Cerebellar cortex (tissue), 1 donor: ENCODE data around the gene GPR55.

Experiments used
- DNase-seq: peaks from one replicate; pipeline ENCODE4 v3.0.0-alpha.2; 2015; ENCODE audit warnings: low spot score

GPR55 gene

DNA sequence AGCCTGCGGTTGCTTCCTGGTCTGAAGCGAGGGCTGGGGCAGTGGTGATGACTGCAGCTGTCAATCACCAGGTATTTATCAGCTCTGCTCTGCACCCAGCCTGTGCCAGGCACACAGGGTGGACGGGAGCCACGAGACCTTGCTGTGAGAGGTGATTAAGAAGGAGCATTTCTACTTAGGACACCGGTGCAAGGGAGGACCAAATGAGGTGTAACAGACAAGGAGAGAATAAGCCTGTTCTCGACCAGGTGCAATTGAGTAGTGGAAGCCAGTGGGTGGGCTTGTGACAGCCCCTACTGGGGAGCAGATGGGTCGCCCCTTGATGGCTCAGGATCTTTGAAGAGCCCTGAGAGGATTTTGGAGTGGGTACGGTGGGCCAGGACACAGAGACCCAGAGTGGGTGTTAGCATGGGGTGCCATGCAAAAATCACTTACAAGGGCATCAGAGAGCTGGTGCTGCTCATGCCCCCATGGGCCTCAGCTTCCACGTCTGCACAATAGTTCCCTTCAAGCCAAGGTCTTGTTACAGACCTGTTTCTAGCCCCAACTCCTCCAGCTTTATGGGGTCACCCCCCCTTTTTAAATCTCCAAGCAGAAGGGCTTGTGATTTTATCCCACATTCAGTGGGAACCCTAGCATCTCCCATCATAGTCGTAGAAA lies 24.6 kb downstream of the GPR55 start:
- no peak for DNase-seq

DNA sequence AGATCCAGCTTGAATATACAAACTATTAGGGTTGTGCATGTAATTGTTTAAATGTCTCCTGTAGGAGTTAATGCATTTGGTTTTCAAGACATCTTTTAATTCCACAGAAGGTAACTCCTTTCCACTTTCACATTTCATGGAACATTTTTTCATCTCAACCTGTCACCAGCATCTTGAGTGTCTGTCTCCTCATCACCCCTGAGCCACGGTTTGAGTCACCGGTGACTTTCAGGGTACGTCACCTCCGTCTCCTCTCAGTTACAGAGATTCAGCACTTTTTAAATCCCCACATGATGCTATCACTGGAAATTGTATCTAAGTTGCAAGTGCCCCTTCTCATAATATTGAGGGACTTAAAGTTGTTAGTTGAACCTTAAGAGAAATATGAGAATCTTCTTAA lies 25.3 kb downstream of the GPR55 start:
- DNase-seq: no peak

DNA sequence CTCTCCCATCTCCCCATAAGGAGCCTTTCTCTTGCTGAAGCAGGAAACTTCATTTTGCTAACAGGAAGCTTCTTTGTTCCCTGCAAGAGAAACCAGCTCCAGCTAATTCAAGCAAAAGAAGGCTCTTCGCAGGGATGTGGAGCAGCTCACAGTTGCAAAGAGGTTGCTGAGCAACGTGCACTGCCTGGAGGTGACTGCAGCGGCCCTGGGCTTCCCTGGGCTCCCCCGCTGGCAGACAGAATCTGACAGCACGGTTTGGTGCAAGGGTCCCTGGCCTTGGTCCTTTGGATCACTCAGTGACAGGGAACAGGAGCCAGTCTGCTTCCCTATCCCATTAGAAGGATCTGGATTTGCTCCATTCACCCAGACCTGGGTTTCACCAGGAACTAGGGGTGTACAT lies 25.8 kb downstream of the GPR55 start:
- peak; percentile 11 for DNase-seq

DNA sequence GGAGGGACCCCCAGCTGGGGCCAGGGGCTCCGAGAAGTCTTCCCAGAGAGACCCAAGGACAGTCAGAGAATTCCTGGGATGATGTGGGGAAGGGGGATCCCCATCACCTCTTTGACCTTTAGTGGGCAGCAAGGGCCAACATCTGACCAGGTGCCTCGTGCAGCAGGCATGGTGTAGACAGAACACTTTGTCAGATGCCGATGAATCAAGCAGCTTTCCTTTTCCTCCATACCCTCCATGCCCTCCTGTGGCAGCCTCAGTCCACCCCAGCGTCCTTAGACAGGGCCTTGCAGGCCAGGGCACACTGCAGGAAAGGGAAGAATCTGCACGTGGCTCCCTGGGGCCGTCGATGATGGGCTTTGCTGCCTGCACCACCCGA lies 26.3 kb downstream of the GPR55 start:
- no peak for DNase-seq

DNA sequence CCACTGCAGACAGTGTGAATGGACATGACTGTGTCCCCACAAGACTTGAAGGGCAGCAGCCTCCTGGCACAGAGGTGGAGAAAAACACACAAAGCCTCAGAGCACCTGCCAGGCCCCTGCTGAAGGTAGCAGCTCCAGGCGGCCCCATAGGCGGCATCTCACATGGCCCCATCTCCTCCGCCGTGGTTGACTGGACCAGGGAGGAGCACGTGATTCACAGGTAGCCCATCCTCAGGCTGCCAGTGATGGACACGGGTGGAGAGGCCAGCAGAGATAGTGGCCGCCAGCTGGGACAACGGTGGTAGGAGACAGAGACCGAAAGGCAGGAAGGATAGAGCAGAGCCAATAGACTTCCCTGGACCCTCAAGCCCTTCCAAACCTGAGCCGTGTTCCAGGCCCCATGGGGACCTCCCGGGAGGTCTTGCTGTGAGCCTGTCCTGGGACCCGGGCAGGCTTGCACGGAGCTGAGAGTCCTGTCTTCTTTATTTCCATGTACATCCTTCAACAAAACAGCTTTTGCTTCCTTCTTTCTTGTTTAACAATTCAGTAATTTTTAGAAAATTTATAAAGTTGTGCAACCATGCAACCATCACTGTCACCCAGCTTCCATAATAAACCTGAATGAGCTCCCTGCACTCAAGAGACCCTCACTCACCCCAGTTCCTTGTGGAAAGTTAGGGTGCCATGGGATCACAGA lies 26.9 kb downstream of the GPR55 start:
- no peak for DNase-seq

DNA sequence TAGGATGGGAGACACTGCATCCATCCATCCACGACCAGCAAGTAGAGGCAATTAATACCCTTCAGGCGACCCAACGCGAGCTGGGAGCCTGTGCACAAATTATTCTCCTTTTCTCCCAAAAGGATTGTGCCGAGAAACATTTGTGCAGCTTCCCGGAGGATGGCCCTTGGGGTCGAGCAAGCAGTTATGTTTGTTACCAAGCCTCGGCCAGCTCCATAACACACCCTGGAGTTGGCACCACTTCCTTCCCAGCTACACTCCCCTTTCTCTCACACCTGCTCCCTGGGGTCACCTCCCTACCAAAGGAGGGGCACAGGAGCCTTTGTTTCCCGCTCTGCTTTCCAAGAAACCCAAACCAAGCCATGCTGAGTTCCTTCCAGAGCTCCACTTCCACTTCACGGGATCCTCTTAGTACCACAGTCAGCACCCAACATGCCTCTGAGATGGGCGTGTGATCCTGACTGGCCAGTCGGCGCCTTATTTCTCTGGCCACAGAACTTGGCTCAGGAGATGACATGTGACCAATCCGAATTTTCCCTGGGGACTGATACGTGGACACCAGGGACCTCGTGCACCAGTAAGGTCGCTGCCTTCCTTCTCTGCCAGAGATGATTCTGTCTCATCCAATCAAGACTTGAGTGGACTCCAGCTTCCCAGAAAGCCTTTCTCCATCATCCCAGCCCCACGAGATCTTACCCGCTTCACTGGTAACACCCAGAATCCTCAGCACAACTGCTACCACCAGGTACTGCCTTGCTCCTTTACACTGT lies 28.5 kb downstream of the GPR55 start:
- no peak for DNase-seq

DNA sequence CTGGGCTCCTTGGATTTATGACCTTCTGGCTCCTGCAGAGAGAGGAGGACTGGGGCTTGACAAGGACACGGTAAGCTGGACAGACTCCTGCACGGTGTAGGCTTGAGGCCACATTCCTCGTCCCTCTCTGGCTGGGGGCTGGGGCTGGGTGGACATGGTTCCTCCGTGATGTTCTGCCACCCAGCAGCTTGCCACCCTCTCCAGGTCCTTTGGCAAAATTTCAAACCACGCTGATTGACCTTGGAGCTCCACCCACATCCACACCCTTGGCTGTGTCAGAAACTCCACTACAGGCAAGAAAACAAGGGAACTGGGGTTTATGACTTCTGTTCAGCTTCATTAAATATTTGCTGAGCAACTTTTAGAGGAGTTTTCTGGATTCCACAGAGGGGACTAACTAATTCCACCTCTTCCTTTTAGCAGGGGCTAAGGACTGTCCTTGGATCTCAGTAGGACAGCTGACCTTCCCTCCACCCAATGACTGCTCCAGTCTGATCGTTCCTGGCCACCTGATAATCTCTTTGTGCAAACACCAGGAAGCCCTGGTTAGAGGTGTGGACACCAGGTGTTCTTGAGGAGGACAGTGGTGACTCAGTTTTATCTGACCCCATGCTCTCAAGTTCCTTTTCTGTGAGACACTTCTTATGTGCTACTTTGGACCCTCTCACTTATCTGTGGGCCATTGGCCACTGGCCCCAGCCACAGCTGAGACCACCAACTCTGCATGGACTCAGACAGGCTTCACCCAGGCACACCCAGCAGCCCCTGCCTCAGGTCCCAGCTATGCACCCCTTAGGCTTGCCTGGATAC lies 29.3 kb downstream of the GPR55 start:
- DNase-seq: no peak

DNA sequence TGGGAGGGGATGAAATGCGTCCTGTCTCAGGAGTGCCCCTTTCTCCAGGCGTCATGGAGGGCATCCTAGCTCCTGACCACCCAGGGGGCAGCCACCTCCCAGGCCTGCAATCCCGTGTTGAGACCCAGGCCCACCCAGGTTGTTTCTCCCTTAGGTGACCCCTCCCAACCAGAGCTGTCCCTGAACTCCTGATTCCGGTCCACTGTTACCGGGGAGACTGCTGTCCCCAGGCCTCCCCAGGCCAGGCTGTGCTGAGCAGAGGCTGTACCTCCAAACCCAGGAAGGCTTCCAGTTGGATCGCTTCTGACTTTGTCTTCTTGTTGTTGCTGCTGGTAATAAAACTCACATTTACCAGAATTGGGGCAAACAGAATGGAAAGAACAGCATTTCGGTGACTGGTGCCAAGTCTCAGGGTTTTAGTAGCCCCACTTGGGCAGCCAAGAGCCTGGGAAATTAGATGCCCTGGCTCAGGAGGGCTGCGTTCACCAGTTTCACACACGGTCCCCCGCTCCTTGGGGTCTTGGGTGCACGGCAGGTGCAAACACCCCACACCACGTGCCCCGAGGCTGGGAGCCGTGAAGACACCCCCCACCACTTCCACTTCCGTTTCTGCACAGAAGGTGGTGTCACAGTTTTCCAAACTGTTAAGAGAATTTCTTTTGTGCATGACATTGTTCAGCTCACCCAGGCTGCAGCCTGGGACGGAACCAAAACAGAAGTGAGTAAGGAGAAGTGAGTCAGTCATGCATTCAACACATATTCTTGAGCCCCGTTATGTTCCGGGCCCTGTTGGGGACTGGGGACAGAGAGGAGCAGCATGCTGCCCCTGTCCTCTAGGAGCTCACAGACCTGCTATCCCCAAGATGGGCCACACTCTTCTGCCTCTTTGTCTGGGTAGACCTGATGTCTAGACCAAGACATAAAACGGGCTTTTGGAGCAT lies 30.9 kb downstream of the GPR55 start:
- peak; percentile 14 for DNase-seq

DNA sequence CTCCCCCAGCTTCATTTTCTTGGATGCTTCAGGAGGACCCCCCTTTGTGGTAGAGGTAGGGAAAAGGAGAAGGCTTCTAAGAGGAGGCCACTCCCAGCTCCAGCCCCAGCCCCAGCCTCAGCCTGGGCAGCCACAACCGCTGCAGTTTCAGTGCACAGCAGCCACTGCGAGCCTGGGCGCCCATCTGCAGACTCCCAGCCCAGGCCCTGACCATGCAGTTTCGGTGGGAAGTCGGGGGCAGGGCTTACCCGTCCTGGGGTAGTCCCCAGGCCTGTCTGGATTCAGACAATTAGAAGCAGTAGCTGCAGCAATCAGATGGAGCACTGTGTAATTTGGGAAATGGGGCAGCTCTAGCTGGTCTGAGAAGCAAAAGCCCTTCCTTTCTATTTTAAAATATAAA lies 31.7 kb downstream of the GPR55 start:
- DNase-seq: no peak

DNA sequence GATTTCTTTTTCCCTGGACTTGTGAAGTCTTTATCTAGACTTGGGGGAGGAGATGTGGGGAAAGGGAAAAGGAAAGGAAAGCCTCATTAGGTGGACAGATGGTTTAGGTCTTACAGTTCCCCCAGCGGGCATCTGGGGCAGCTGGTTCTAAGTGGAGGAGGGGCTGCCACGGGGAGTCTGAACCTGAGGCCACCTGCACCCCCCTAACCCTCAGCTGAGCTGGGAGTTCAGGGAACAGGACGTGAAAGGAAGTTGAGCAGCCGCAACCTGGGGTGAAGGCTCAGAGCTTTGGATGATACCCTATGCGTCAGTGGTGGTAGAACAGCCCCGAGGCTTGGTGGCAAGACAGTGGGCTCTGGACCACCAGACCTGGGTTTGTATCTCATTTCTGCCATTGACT lies 33.5 kb downstream of the GPR55 start:
- DNase-seq: no peak

DNA sequence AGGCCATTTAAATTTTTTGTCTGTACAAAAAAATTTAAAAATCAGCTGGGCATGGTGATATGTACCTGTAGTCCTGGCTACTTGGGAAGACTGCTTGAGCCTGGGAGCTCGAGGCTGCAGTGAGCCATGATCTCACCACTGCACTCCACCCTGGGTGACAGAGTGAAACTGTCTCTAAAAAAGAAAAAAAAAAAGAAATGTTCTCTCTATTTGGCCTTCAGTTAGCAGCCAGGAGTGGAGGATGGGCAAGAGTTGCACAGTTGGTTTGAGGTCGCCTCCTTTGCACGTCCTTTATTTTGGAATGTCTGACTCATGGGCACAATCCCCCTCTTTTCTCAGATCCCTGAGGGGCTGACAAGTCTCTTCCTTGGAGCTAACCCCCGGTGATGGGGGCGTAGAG lies 34.0 kb downstream of the GPR55 start:
- no peak for DNase-seq

DNA sequence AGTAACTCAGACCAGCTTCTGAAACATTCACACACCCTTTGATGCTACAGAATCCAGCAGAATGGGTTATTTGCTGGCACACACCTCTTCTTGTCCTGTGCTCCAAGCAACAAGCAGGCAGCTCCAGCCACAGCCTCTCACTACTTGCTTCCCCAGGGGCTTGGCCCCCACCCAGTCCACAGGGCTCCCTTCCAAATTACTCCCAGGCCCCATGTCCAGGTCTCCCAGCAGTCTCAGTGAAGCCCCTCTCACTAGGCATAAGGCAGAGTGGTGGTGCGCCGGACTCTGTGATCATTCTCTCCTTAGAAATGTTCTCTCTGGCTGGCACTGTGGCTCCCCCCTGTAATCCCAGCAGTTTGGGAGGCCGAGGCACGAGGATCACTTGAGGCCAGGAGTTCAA lies 34.4 kb downstream of the GPR55 start:
- DNase-seq: no peak

DNA sequence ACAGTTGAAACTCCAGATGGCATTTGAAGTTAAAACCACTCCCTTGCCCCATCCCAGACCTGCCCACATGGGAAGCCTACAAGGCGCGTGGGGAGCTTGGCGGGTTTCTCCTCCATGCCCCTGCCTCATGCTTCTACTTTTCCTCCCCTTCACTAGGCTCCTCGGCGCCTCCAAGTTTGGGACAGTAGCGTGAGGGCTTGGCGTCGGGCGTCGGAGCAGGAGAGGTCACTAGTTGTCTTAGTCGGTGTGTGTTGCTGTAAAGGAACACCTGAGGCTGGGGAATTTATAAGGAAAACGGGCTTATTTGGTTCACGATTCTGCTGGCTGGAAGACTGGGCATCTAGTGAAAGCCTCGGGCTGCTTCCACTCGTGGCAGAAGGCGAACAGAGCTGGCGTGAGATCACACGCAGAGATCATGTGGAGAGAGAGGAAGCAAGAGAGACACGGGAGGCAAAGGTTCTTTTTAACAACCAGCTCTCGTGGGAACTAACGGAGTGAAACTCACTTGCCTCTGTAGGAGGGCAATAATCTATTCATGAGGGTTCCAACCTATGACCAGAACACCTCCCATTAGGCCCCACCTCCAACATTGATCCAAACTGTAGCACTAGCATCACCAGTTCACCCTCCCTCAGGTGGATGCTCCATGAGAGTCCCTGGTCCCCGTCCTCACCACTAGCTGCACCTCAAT lies 35.0 kb downstream of the GPR55 start:
- DNase-seq: no peak

DNA sequence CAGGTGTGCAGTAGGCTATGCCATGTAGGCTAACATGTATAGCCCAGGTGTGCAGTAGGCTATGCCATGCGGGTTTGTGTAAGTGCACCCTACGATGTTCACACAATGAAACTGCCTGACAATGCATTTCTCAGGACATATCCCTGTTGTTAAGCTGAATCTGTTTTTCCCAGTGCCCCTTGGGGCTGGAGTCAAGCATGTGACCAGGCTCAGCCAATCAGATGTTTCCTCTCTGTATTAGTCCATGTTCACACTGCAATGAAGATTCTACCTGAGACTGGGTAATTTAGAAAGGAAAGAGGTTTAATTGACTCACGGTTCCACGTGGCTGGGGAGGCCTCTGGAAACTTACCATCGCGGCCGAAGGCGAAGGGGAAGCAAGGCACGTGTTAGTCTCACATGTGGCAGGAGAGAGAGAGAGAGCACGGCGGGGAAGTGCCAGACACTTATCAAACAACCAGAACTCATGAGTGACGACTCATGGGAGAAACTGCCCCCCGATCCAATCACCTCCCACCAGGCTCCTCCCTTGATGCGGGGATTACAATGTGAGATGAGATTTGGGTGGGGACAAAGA lies 36.1 kb downstream of the GPR55 start:
- DNase-seq: no peak

DNA sequence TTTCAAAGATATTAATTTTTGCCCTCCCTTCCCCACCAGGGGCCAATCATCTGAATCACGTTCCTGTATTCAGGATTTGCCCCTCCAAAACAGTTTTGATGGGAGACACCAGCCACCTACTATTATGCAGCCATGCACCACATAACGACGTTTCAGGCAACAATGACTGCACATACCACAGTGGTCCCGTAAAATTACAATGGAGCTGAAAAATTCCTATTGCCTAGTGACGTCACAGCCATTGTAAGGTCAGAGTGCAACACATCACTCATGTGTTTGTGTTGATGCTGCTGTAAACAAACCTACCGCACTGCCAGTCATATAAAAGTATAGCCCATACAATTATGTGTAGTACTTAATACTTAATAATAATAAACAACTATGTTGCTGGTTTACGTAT lies 37.7 kb downstream of the GPR55 start:
- DNase-seq: no peak

DNA sequence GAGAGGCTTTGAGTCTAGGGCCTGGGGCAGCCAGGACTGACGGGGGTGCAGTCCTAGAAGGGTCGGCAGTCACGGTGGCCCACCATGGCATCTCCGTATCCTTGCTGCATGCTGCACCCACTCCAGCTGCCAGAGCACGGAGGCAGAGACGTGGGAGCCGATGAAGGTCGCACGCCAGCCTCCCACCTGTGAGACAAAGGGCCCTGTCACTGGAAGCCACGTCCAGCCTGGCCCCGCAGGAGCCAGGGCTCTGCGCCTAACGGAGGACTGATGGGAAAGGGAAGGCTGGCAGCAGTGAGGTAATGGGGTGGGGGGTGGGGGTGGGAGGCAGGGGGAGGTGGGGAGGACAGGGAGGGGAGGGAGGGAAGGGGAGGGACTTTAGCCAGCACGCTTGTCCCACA lies 38.4 kb downstream of the GPR55 start:
- DNase-seq: no peak

DNA sequence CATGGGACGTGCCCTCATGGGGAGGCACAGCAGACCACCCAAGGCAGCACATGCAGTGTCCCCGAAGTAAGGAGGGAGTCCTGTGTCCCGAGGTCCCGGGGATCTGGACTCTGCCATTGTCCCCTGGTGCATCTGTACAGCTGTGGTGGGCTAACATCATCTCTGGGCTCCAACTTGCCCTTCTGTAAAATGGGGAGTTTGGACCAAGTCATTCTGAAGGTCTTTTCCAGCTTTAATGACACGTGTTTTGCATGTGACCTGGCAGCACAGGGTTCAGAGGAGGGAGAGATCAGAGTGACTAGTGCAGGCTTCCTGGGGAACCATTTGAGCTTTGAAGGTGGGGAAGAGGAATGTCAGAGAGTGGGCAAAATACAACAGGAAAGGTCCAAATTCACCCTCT lies 38.8 kb downstream of the GPR55 start:
- DNase-seq: no peak

DNA sequence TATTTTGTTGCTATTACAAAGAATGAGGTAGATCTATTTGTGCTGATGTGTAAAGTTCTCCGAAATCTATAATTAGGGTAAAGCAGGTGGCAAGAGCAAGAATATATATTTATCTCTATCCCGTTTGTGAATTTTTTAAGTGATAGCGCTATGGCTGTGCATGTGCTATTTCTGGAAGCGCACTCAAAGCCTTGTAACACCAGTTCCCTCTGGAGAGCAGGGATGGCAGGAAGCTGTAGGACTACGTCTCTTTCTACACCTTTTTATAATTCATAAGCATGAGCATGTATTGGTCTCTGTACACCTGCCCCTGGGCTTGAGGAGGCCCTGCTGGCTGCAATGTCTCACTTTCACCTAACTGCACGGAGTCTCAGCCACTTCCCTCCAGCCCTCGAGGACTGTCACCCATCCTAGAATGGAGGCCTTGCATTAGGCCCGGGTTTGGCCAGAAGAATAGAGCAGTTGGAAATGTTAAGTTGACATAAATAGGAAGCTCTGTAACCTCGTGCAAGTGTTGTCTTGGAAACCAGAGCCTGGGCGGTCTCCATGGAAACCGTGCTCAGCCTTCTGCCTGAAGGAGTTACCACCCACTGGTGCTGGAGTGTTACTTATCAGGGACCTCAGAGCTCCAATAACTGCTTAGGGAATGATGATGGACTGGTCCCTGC lies 39.4 kb downstream of the GPR55 start:
- DNase-seq: peak; percentile 86

DNA sequence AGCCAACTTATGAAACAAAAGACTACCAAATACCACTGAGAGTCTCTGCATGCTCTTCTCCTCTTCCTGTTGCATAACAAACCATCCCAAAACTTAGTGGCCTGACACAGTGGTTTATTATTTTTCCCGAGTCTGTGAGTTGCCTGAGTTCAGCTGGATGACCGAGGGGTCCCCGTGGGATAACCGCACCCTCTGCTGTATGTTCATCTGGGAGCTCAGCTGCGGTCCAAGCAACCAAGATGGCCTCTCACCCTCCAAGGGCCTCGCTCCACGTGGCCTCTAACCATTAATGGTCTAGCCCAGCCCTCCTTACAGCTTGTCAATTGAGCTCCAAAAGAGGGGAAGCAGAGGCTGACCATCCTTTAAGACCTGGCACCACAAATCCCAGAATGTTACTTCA lies 43.2 kb downstream of the GPR55 start:
- DNase-seq: no peak

DNA sequence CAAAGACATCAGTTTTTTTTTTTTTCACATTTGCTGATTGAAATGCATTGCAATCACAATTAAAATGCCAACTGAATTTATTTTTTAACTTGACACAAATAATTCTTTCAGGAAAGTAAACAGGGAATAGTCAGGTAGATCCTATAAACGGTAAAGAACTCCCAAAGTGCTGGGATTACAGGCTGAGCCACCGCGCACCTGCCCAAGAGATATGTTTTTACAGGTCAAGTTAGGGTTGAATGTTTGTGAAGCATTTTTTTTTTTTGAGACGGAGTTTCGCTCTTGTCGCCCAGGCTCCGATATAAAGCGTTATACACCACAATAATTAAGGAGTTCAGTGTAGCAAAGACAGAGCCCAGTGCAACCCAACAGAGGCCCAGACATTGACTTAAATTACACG lies 45.2 kb downstream of the GPR55 start:
- DNase-seq: no peak
